A549 (cell line): ENCODE data around the gene TLK1. TPM values are rescaled to one million over a fixed set of nuclear protein-coding genes. Genes with fewer than 3 reads are reported as not detected.
"Not testable (repeated sequence)": the region's sequence is repeated elsewhere in the genome, so short reads cannot be mapped to it uniquely, and the experiment has no call there.

Source experiments
- ATAC-seq, 2 experiments: fragments of 200-7000 bp in 1 of 2; fragments of >200 bp in 1 of 2; cut with Nextera tagmentation in 1 of 2; cut with Tn5 transposase in 1 of 2; 3 replicates each; pipeline versions ENCODE4 v1.8.0 to v1.9.1; 2018 to 2020; ENCODE audit warnings: mild to moderate bottlenecking in 1 of 2, moderate library complexity in 1 of 2
- CTCF ChIA-PET: fragments of 300-600 bp; sonication (Branson Sonifier 250); formaldehyde crosslinking; extraction: SDS; loops from one replicate; lab custom pipeline; 2021; ENCODE audit warnings: antibody characterized with exemption, inconsistent platforms; lab: Yijun Ruan, JAX
- POLR2A ChIA-PET: fragments of 350-600 bp; formaldehyde crosslinking; extraction: SDS; loops from one replicate; lab custom pipeline; 2021; ENCODE audit warnings: antibody characterized with exemption, inconsistent platforms; lab: Yijun Ruan, JAX
- DNase-seq, 2 experiments: peaks; one replicate each; pipeline versions ENCODE4 v3.0.0 to v3.0.0-alpha.2; 2011 to 2016; ENCODE audit warnings: low read depth in 1 of 2, low spot score in 1 of 2
- FAIRE-seq: peaks from 2 replicates; lab custom pipeline; 2011; peaks lifted over from hg19 to GRCh38; lab: Jason Lieb, UNC
- H3K27ac ChIP-seq, 2 experiments: fragments of >200 bp; sonication (Bioruptor Twin); formaldehyde crosslinking; 3 replicates each; pipeline ENCODE4 v1.5.1; 2016 to 2017
- H3K4me1 ChIP-seq: fragments of >200 bp; sonication (Bioruptor Twin); formaldehyde crosslinking; 3 replicates; pipeline ENCODE4 v1.6.1; 2016
- H3K4me2 ChIP-seq: fragments of >200 bp; sonication (Bioruptor Twin); formaldehyde crosslinking; 3 replicates; pipeline ENCODE4 v1.6.1; 2016
- H3K4me3 ChIP-seq: fragments of >200 bp; sonication (Bioruptor Twin); formaldehyde crosslinking; 3 replicates; pipeline ENCODE4 v1.5.1; 2016
- H3K9me3 ChIP-seq: fragments of >200 bp; sonication (Bioruptor Twin); formaldehyde crosslinking; 3 replicates; pipeline ENCODE4 v1.6.1; 2016
- ATOH8 ChIP-seq: fragments of 250-450 bp; sonication (Bioruptor Pico); IDR thresholded peaks from 2 replicates; pipeline ENCODE4 v1.5.0; 2020; ENCODE audit warnings: low read depth, mild to moderate bottlenecking, moderate library complexity
- BCL3 ChIP-seq: fragments of >200 bp; sonication (Bioruptor Twin); formaldehyde crosslinking; IDR thresholded peaks from 3 replicates; pipeline ENCODE4 v1.6.1; 2016
- CHD4 ChIP-seq: fragments of 200-600 bp; sonication (generic); IDR thresholded peaks from 2 replicates; pipeline ENCODE4 v1.6.1; 2016; ENCODE audit warnings: antibody characterized with exemption, mild to moderate bottlenecking, borderline replicate concordance
- CTCF ChIP-seq: fragments of >200 bp; sonication (Bioruptor Twin); formaldehyde crosslinking; IDR thresholded peaks from 3 replicates; pipeline ENCODE4 v1.5.1; 2016
- E2F6 ChIP-seq: IDR thresholded peaks from 2 replicates; pipeline ENCODE4 v1.6.1; 2012; ENCODE audit warnings: low read depth, borderline replicate concordance
- EHMT2 ChIP-seq: fragments of 200-600 bp; sonication (generic); IDR thresholded peaks from 2 replicates; pipeline ENCODE4 v1.6.1; 2016; ENCODE audit warnings: antibody characterized with exemption, low read depth, mild to moderate bottlenecking, moderate library complexity
- ESRRA ChIP-seq: fragments of 150-350 bp; IDR thresholded peaks from 2 replicates; pipeline ENCODE4 v1.6.1; 2014; ENCODE audit warnings: mild to moderate bottlenecking, low read length, borderline replicate concordance
- HDAC2 ChIP-seq: fragments of 200-600 bp; sonication (generic); IDR thresholded peaks from 2 replicates; pipeline ENCODE4 v1.6.1; 2016
- HOXA7 ChIP-seq: fragments of 250-450 bp; sonication (Bioruptor Pico); IDR thresholded peaks from 2 replicates; pipeline ENCODE4 v1.5.0; 2020; ENCODE audit warnings: mild to moderate bottlenecking, moderate library complexity
- JUN ChIP-seq, 2 experiments: fragments of >200 bp; sonication (Bioruptor Twin); formaldehyde crosslinking; IDR thresholded peaks; 2 replicates in 1 of 2; 3 replicates in 1 of 2; pipeline ENCODE4 v1.6.1; 2016 to 2017
- JUNB ChIP-seq: fragments of >200 bp; sonication (Bioruptor Twin); formaldehyde crosslinking; IDR thresholded peaks from 2 replicates; pipeline ENCODE4 v1.6.1; 2016
- MAFK ChIP-seq: fragments of 450-650 bp; IDR thresholded peaks from 2 replicates; pipeline ENCODE4 v1.6.1; 2014; ENCODE audit not compliant: partially characterized antibody
- MAZ ChIP-seq: fragments of 150-350 bp; IDR thresholded peaks from 2 replicates; pipeline ENCODE4 v1.6.1; 2014; ENCODE audit warnings: antibody characterized with exemption, low read depth, low read length, borderline replicate concordance
- PBX3 ChIP-seq: IDR thresholded peaks from 2 replicates; pipeline ENCODE4 v1.6.1; 2012
- POLR2AphosphoS2 ChIP-seq: conservative IDR thresholded peaks from 2 replicates; pipeline ENCODE4 v1.6.1; 2012; ENCODE audit warnings: low read length, improper control_type of control experiment, inconsistent platforms
- RAD21 ChIP-seq, 2 experiments: fragments of >200 bp in 1 of 2; sonication (Bioruptor Twin) in 1 of 2; formaldehyde crosslinking in 1 of 2; IDR thresholded peaks in 1 of 2; conservative IDR thresholded peaks in 1 of 2; 2 replicates in 1 of 2; 3 replicates in 1 of 2; pipeline ENCODE4 v1.6.1; 2012 to 2018; ENCODE audit warnings: inconsistent platforms in 1 of 2
- RCOR1 ChIP-seq: fragments of 150-350 bp; IDR thresholded peaks from 2 replicates; pipeline ENCODE4 v1.6.1; 2014; ENCODE audit warnings: antibody characterized with exemption, low read length, low read depth
- RFX5 ChIP-seq: fragments of 450-650 bp; IDR thresholded peaks from 2 replicates; pipeline ENCODE4 v1.7.1; 2014; ENCODE audit warnings: antibody characterized with exemption, mild to moderate bottlenecking, moderate library complexity
- TFCP2L1 ChIP-seq: fragments of 250-450 bp; sonication (Bioruptor Pico); IDR thresholded peaks from 2 replicates; pipeline ENCODE4 v1.5.0; 2021; ENCODE audit warnings: mild to moderate bottlenecking
- USF2 ChIP-seq: fragments of 450-650 bp; IDR thresholded peaks from 2 replicates; pipeline ENCODE4 v1.6.1; 2014; ENCODE audit warnings: antibody characterized with exemption
- ZSCAN20 ChIP-seq: fragments of 250-450 bp; sonication (Bioruptor Pico); IDR thresholded peaks from 2 replicates; pipeline ENCODE4 v1.8.0; 2022; ENCODE audit warnings: mild to moderate bottlenecking, moderate library complexity
- WGBS: methylation state at CpG from one replicate; pipeline ENCODE4 v1.1.6; 2017; ENCODE audit errors: missing lambda C conversion rate; 5-methylcytosine and 5-hydroxymethylcytosine counted together
- polyA plus RNA-seq, 4 experiments: library from polyadenylated mRNA; depleted of rRNA in 3 of 4; stranded (reverse); fragments of >200 nt; fragmentation: RNase III in 1 of 4; extraction: RNeasy Plus Mini Kit Qiagen cat#74134 plus additional on column Dnase treatment in 1 of 4; gene quantifications; 2 replicates in 3 of 4; 3 replicates in 1 of 4; pipeline ENCODE4 v1.2.3, GENCODE V29; 2011 to 2017

Gene TLK1
- polyA plus RNA-seq, 2 of the 4 experiments (the other 2 are of a cell fraction) = 16.9 to 28.9 TPM

DNA sequence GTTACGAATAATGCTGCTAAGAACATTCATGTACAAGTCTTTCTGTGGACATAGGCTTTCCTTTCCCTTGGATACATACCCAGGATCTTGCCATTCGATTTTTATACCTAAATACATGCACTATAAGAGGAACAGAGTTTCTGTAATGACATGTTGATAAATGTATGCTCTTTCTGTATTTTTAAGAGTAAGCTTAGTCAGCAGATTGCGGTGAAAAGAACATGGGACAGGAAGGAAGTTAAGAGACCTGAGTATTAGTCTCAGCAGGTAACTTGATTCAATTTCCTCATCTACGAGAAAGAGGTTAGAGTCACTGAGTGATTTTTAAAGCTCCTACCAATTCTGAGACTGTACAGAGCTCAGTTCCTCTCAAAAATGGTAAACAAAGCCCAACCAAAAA, 2.6 kb upstream of the TLK1 start:
- ATAC-seq (no peak), FAIRE-seq (no peak)
- WGBS = 78% methylated on average over 4 of the region's 4 CpGs
- H3K4me1 ChIP-seq = peaks cover 6% of the 10 kb centered on the region
- H3K4me2 ChIP-seq = no peak overlapping the region
- no peak overlapping the region for H3K27ac ChIP-seq
- H3K4me3 ChIP-seq = no peak overlapping the region
- H3K9me3 ChIP-seq = no peaks in the 10 kb centered on the region
- peak; percentile 90 for TF ChIP-seq MAFK
- no peak for TF ChIP-seq RCOR1
- TF ChIP-seq, all 56 proteins: peak for 1
- ChIA-PET POLR2A (interaction anchor here (1.2 kb wide), 1 partner anchor 271 kb away, joined by 3 read pairs; the partner anchor contains the start of genes DCAF17 and METTL8), CTCF (interaction anchor here (0.6 to 6.5 kb wide), 4 partner anchors 9 to 342 kb away, joined by 3 to 31 read pairs (median 3); no protein-coding TSS in a partner anchor)
- DNase-seq = no peak

DNA sequence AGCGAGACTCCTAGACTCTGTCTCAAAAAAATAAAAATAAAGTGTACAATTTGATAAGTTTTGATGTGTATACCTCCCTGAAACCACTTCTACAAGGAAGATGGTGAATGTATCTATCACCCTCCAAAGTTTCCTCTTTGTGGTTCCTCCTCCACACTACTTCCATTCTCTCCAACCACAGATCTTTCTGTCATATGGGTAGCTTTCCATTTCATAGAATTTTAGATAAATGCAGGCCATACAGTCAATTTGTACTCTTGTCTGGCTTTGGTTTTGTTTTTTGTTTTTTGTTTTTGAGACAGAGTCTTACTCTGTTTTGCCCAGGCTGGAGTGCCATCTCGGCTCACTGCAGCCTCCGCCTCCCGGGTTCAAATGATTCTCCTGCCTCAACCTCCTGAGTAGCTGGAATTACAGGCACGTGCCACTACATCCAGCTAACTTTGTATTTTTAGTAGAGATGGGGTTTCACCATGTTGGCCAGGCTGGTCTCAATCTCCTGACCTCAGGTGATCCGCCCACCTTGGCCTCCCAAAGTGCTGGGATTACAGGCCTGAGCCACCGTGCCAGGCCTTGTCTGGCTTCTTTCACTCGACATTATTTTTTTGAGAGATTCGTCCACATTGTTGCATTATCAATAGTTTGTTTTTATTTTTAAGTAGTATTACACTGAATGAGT, 2.0 kb upstream of the TLK1 start:
- CTCF ChIA-PET = interaction anchor here (0.6 to 6.5 kb wide), 2 partner anchors 180 to 254 kb away, joined by 3 to 31 read pairs; no protein-coding TSS in a partner anchor
- not testable (repeated sequence) for H3K4me2 ChIP-seq
- 94% methylated on average over 9 of the region's 9 CpGs for WGBS

DNA sequence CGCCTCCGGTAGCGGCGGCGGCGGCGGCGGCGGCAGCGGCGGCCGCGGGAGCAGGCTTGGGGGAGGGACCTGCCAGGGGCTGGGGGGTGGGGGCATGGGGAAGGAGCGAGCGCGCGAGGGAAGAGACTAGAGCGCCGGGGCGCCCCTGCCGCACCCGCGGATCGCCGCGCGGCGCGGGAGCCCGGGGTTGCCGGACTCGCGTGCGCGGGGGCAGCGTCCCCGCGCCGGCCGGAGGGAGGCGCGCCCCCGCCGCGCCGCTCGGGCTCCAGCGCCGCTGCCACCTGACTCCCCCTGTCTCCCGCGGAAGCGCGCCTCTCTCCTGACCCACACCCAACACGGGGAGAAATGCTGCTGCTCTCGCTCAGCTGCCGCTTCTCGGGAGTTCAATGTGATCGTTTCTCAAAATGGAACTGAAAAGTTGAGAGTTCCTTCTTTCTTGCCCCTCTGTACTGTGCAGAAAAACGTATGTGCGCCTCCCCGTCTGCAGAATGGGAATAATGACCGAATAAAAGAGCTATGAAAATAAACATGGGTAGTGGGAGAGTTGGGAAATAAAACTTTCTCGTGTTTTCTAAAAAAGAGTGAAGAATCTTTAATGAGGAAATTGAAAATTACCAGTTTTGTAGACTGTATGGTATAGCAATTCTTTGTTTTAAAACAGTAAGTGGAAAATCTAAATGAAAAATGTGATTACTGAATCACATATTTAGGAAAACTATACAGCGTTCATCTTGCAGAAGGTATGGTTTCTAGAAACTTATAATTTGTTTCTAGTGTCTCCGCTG, 455 bp upstream of the TLK1 start:
- Histone ChIP-seq H3K4me3 (peak overlapping the region; percentile 91), H3K27ac (peak overlapping the region; percentile 98 to 99), H3K4me2 (peak overlapping the region; percentile 83), H3K4me1 (peaks cover 15% of the 10 kb centered on the region), H3K9me3 (no peaks in the 10 kb centered on the region)
- DNase-seq = peak; percentile 67 to 77
- peak; percentile 63 to 67 for ATAC-seq
- 6% methylated on average over 18 of the region's 65 CpGs for WGBS
- POLR2A ChIA-PET = interaction anchor here (0.6 to 1.5 kb wide), 4 partner anchors 139 to 273 kb away, joined by 3 to 8 read pairs (median 4); partner anchors contain the start of genes DCAF17 and METTL8
- FAIRE-seq = no peak
- CTCF ChIA-PET = interaction anchor here (0.6 to 6.5 kb wide), 6 partner anchors 9 to 1117 kb away, joined by 3 to 31 read pairs (median 4); no protein-coding TSS in a partner anchor
- TF ChIP-seq MAZ = no peak
- peak in 1 of 2 experiments; percentile 20; a peak in 2 of 5 replicates for TF ChIP-seq RAD21 (conservative IDR thresholded peaks at IDR 0.05 in 1 of 2, IDR thresholded peaks at IDR 0.05 in 1 of 2)
- no peak for TF ChIP-seq TFCP2L1 (CRISPR knock-in tag)
- TF ChIP-seq PBX3 = no peak
- no peak for TF ChIP-seq USF2
- no peak for TF ChIP-seq POLR2AphosphoS2
- TF ChIP-seq JUNB = no peak
- no peak for TF ChIP-seq ATOH8 (CRISPR knock-in tag)
- no peak for TF ChIP-seq EHMT2
- TF ChIP-seq CTCF = peak; percentile 14; the same call in 1 of the 3 replicates
- no peak for TF ChIP-seq E2F6
- TF ChIP-seq ZSCAN20 (CRISPR knock-in tag) = no peak
- TF ChIP-seq JUN (IDR thresholded peaks at IDR 0.05) = peak in 1 of 2 experiments; percentile 29; a peak in 3 of 5 replicates
- TF ChIP-seq BCL3 = 0 out of 3 replicates have a peak, but pooled peaks have one; percentile 16
- TF ChIP-seq MAFK = no peak
- no peak for TF ChIP-seq ESRRA
- no peak for TF ChIP-seq HOXA7
- TF ChIP-seq CHD4 = no peak
- TF ChIP-seq HDAC2 = no peak
- TF ChIP-seq RFX5 = no peak

More for the DNA sequence above, 2.0 kb upstream of the TLK1 start:
- not testable (repeated sequence) for DNase-seq, H3K27ac ChIP-seq, H3K4me3 ChIP-seq, FAIRE-seq, ATAC-seq, H3K9me3 ChIP-seq
- H3K4me1 ChIP-seq = peaks cover 12% of the 10 kb centered on the region
- POLR2A ChIA-PET = interaction anchor here (1.2 kb wide), 1 partner anchor 272 kb away, joined by 3 read pairs; the partner anchor contains the start of genes DCAF17 and METTL8
